Measurements from ENCODE around the gene ITGB7. TPM values are rescaled to one million over a fixed set of nuclear protein-coding genes. Genes with fewer than 3 reads are reported as not detected.

The ITGB7 gene
- total RNA-seq, 1 donor from 2014 or later = 0.37 TPM

- TF ChIP-seq, protein P1, sequence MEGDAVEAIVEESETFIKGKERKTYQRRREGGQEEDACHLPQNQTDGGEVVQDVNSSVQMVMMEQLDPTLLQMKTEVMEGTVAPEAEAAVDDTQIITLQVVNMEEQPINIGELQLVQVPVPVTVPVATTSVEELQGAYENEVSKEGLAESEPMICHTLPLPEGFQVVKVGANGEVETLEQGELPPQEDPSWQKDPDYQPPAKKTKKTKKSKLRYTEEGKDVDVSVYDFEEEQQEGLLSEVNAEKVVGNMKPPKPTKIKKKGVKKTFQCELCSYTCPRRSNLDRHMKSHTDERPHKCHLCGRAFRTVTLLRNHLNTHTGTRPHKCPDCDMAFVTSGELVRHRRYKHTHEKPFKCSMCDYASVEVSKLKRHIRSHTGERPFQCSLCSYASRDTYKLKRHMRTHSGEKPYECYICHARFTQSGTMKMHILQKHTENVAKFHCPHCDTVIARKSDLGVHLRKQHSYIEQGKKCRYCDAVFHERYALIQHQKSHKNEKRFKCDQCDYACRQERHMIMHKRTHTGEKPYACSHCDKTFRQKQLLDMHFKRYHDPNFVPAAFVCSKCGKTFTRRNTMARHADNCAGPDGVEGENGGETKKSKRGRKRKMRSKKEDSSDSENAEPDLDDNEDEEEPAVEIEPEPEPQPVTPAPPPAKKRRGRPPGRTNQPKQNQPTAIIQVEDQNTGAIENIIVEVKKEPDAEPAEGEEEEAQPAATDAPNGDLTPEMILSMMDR (IDR thresholded peaks at IDR 0.05) = no peak
- Mint-ChIP-seq H3K9me3 (ENCODE audit: low read depth) (no peaks in the 10 kb centered on the region), H3K4me3 (ENCODE audit: unreplicated experiment) (no peak overlapping the region)
Measured at GRCh38 chr12:53201639-53202038, 5.4 kb downstream of the ITGB7 start.

DNA sequence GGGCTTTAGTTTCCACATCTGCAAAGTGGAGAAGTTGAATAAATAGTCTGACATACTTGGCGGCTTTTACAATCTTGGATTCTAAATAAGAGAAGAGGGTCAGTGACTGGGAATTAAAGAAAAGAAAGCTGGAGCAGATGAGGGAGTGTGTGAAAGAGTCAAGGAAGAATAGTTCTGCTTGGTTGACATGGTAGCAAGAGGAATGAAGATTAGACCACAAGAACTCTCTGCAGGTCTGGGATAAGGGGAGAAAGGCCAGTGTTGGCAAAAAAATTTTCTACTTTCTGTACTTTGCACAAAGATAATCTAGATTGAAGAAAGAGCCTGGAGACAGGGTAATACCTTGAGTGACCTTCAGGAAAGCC, 5.9 kb downstream of the ITGB7 start:
- no peak overlapping the region for H3K4me3 Mint-ChIP-seq (ENCODE audit: unreplicated experiment)
- TF ChIP-seq, protein P1 (IDR thresholded peaks at IDR 0.05) = no peak
- no peaks in the 10 kb centered on the region for H3K36me3 Mint-ChIP-seq (ENCODE audit: low read depth)
- DNase-seq (ENCODE audit: low spot score) = no peak
- H3K27ac Mint-ChIP-seq (ENCODE audit: unreplicated experiment) = peak overlapping the region; percentile 2
- no peaks in the 10 kb centered on the region for H3K9me3 Mint-ChIP-seq (ENCODE audit: low read depth)
- H3K27me3 Mint-ChIP-seq (ENCODE audit: low read depth) = peaks cover 7% of the 10 kb centered on the region
- peaks cover 16% of the 10 kb centered on the region for H3K4me1 Mint-ChIP-seq (ENCODE audit: low read depth)

More at GRCh38 chr12:53201639-53202038, 5.4 kb downstream of the ITGB7 start:
- Mint-ChIP-seq H3K27me3 (ENCODE audit: low read depth) (peaks cover 7% of the 10 kb centered on the region), H3K36me3 (ENCODE audit: low read depth) (no peaks in the 10 kb centered on the region), H3K27ac (ENCODE audit: unreplicated experiment) (no peak overlapping the region), H3K4me1 (ENCODE audit: low read depth) (peaks cover 20% of the 10 kb centered on the region)
- DNase-seq (ENCODE audit: low spot score) = no peak

- Mint-ChIP-seq H3K4me1 (ENCODE audit: low read depth) (peaks cover 10% of the 10 kb centered on the region), H3K36me3 (ENCODE audit: low read depth) (no peaks in the 10 kb centered on the region), H3K27ac (ENCODE audit: unreplicated experiment) (peak overlapping the region; percentile 2), H3K9me3 (ENCODE audit: low read depth) (no peaks in the 10 kb centered on the region), H3K4me3 (ENCODE audit: unreplicated experiment) (no peak overlapping the region), H3K27me3 (ENCODE audit: low read depth) (peaks cover 7% of the 10 kb centered on the region)
- TF ChIP-seq, protein P1 (IDR thresholded peaks at IDR 0.05) = no peak
- no peak for DNase-seq (ENCODE audit: low spot score)
Measured at GRCh38 chr12:53200458-53201176, 6.4 kb downstream of the ITGB7 start.

DNA sequence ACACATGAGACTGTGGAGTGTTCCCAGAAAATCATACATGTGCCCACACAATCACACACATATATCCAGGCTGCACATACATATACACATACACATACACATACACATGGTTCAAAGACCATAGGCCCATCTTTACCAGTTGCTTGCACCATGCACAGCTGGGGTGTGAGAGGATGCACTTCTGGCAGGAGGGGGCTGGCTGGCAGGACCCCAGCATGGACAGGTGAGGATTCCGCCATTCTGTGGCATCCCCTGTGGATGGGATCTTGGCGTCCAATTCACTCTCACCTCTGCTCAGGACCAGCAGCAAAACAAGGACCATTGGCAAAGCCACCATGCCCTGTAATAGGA, 7.0 kb downstream of the ITGB7 start:
- peaks cover 7% of the 10 kb centered on the region for H3K27me3 Mint-ChIP-seq (ENCODE audit: low read depth)

GRCh38 chr12:53199700-53200099, 7.4 kb downstream of the ITGB7 start:
- no peak for DNase-seq (ENCODE audit: low spot score)
- Mint-ChIP-seq H3K9me3 (ENCODE audit: low read depth) (no peaks in the 10 kb centered on the region), H3K36me3 (ENCODE audit: low read depth) (no peaks in the 10 kb centered on the region), H3K27ac (ENCODE audit: unreplicated experiment) (no peak overlapping the region), H3K4me3 (ENCODE audit: unreplicated experiment) (no peak overlapping the region), H3K4me1 (ENCODE audit: low read depth) (peaks cover 9% of the 10 kb centered on the region), H3K27me3 (ENCODE audit: low read depth) (peaks cover 7% of the 10 kb centered on the region)
- TF ChIP-seq, protein P1 (IDR thresholded peaks at IDR 0.05) = no peak

More for the DNA sequence above, 7.0 kb downstream of the ITGB7 start:
- peaks cover 9% of the 10 kb centered on the region for H3K4me1 Mint-ChIP-seq (ENCODE audit: low read depth)
- no peak overlapping the region for H3K4me3 Mint-ChIP-seq (ENCODE audit: unreplicated experiment)
- TF ChIP-seq, protein P1 (IDR thresholded peaks at IDR 0.05) = no peak
- DNase-seq (ENCODE audit: low spot score) = no peak
- H3K9me3 Mint-ChIP-seq (ENCODE audit: low read depth) = no peaks in the 10 kb centered on the region
- no peak overlapping the region for H3K27ac Mint-ChIP-seq (ENCODE audit: unreplicated experiment)
- H3K36me3 Mint-ChIP-seq (ENCODE audit: low read depth) = no peaks in the 10 kb centered on the region

Measured in chondrocyte (in vitro differentiated cells).